Lower leg skin (tissue), 3 donors: ENCODE data around the gene OIT3.

Source experiments
- CTCF ChIP-seq, 3 donors: fragments of 450-650 bp; IDR thresholded peaks; one replicate each; pipeline ENCODE4 v1.5.1; 2016; ENCODE audit warnings: antibody characterized with exemption in 3 of 3, mild to moderate bottlenecking in 3 of 3, moderate library complexity in 2 of 3
- POLR2A ChIP-seq, 2 donors: fragments of 450-650 bp; IDR thresholded peaks; one replicate each; pipeline ENCODE4 v1.6.1; 2016 to 2017; ENCODE audit warnings: antibody characterized with exemption in 2 of 2, mild to moderate bottlenecking in 1 of 2, moderate library complexity in 1 of 2

GRCh38 chr10:72904806-72905205 lies 11.3 kb downstream of the OIT3 start:
- TF ChIP-seq CTCF (IDR thresholded peaks at IDR 0.05), result no peak
- TF ChIP-seq POLR2A (IDR thresholded peaks at IDR 0.05), result no peak
